Measurements from ENCODE around the gene HOXB4. TPM values are rescaled to one million over a fixed set of nuclear protein-coding genes. Genes with fewer than 3 reads are reported as not detected.

HOXB4 gene
- total and polyA plus RNA-seq, 10 of the 15 experiments (the other 5 are each of a cell fraction or from before 2014, with no cell fraction given): 0.35 to 5.8 (median 3.0) TPM

GRCh38 chr17:48553190-48553547 is 25.0 kb downstream of the HOXB4 start (continued):
- no peak for TF ChIP-seq CUX1 (IDR thresholded peaks at IDR 0.05; ENCODE audit: insufficient replicate concordance, low read depth, low read length)
- TF ChIP-seq BRCA1 (IDR thresholded peaks at IDR 0.05; ENCODE audit: low read depth, low read length): no peak
- no peak for TF ChIP-seq CREB1 (IDR thresholded peaks at IDR 0.05; ENCODE audit: low read depth)
- TF ChIP-seq CBX3 (IDR thresholded peaks at IDR 0.05; ENCODE audit: borderline replicate concordance, low read depth): no peak

GRCh38 chr17:48552466-48553189 is 25.5 kb downstream of the HOXB4 start:
- BruUV-seq (replicated peaks): no TSS peak
- no peaks in the 10 kb centered on the region for H4K20me1 ChIP-seq (ENCODE audit: control insufficient read depth, insufficient read depth)
- H3K4me2 ChIP-seq (ENCODE audit: control insufficient read depth, insufficient read depth): no peak overlapping the region
- TF ChIP-seq BHLHE40 (IDR thresholded peaks at IDR 0.05; ENCODE audit: borderline replicate concordance in 1 of 2, low read depth in 2 of 2, low read length in 1 of 2) (peak in 1 of 2 experiments; percentile 45; a peak in 1 of 4 replicates), RAD51 (IDR thresholded peaks at IDR 0.05) (peak; percentile 24; the same call in 1 of the 2 replicates), SPI1 (IDR thresholded peaks at IDR 0.05; ENCODE audit: borderline replicate concordance, insufficient read depth, low read depth, low read length) (peak; percentile 24; the same call in 1 of the 2 replicates), ATF7 (IDR thresholded peaks at IDR 0.05; ENCODE audit: low read depth) (no peak)
- no peaks in the 10 kb centered on the region for H3K9me3 ChIP-seq (replicated peaks; ENCODE audit: control insufficient read depth, insufficient read depth, low read length)
- H3K27ac ChIP-seq (ENCODE audit: control insufficient read depth, insufficient read depth): no peak overlapping the region
- CTCF ChIA-PET: interaction anchor here (0.6 to 1.2 kb wide), 2 partner anchors 41 to 190 kb away, joined by 3 read pairs; partner anchors contain the start of gene HOXB5
- peaks cover 0 to 6% of the 10 kb centered on the region in 2 experiments; a peak in 2 of 4 replicates for H3K36me3 ChIP-seq (ENCODE audit: control insufficient read depth in 2 of 2, insufficient read depth in 2 of 2, low read length in 1 of 2)
- H3K9ac ChIP-seq (ENCODE audit: control insufficient read depth, insufficient read depth, low read length): no peak overlapping the region
- intact Hi-C loops (cut with micrococcal nuclease; ENCODE audit: unreplicated experiment): no loop called here
- no peaks in the 10 kb centered on the region for H3K4me1 ChIP-seq (ENCODE audit: control insufficient read depth, insufficient read depth, low read length)
- RAD21 ChIA-PET (ENCODE audit: unreplicated experiment): no interaction called here
- ATAC-seq (peak; percentile 34; the same call in 1 of the 3 replicates), DNase-seq (ENCODE audit: low read depth, low spot score) (no peak), FAIRE-seq (no peak)
- H3K79me2 ChIP-seq (ENCODE audit: control insufficient read depth, insufficient read depth, low read length): no peaks in the 10 kb centered on the region
- POLR2A ChIA-PET: no interaction called here
- 93% methylated on average over 2 of the region's 11 CpGs for WGBS (ENCODE audit: insufficient coverage, insufficient replicate concordance, low lambda C conversion rate, missing lambda C conversion rate)
- no peak overlapping the region for H3K4me3 ChIP-seq
- H2AFZ ChIP-seq (ENCODE audit: control insufficient read depth, low read depth, low read length): no peak overlapping the region
- in situ Hi-C loops (cut with MboI): no loop called here
- SMC1A ChIA-PET (ENCODE audit: uncharacterized antibody, unreplicated experiment): interaction anchor here (0.6 kb wide), 1 partner anchor 10 kb away, joined by 3 read pairs; no protein-coding TSS in a partner anchor
- no peaks in the 10 kb centered on the region for H3K27me3 ChIP-seq (replicated peaks in 1 of 2; ENCODE audit: control insufficient read depth in 2 of 2, insufficient read depth in 2 of 2, low read length in 1 of 2)

All from GM12878 (cell line).